GM23338 (cell line): Measurements from ENCODE around the gene EIF5A. TPM values are rescaled to one million over a fixed set of nuclear protein-coding genes. Genes with fewer than 3 reads are reported as not detected.

Source experiments
- ATAC-seq: fragments of 200-7000 bp; cut with Tn5 transposase; 3 replicates; pipeline ENCODE4 v1.9.1; 2020
- DNase-seq: peaks from one replicate; pipeline ENCODE4 v3.0.0-alpha.2; 2015; ENCODE audit warnings: low spot score
- H2AFZ ChIP-seq: fragments of 200-600 bp; sonication (generic); 2 replicates; pipeline ENCODE4 v1.8.0; 2016; ENCODE audit warnings: antibody characterized with exemption, mild to moderate bottlenecking, moderate library complexity
- H3F3A ChIP-seq: fragments of 200-600 bp; sonication (generic); replicated peaks from 2 replicates; pipeline ENCODE4 v1.8.0; 2017; ENCODE audit warnings: antibody characterized with exemption, mixed run types, low read depth
- H3K27ac ChIP-seq: fragments of 200-600 bp; sonication (generic); 2 replicates; pipeline ENCODE4 v1.6.1; 2016; ENCODE audit warnings: low read depth
- H3K27me3 ChIP-seq: fragments of 200-600 bp; sonication (generic); 2 replicates; pipeline ENCODE4 v1.8.0; 2016; ENCODE audit warnings: mild to moderate bottlenecking, mixed run types, moderate library complexity; ENCODE audit not compliant: insufficient read depth
- H3K36me3 ChIP-seq: fragments of 200-600 bp; sonication (generic); 2 replicates; pipeline ENCODE4 v1.8.0; 2016; ENCODE audit warnings: mild to moderate bottlenecking; ENCODE audit not compliant: insufficient read depth
- H3K4me1 ChIP-seq: fragments of 200-600 bp; sonication (generic); 2 replicates; pipeline ENCODE4 v1.8.0; 2016; ENCODE audit warnings: mild to moderate bottlenecking, moderate library complexity; ENCODE audit not compliant: insufficient read depth
- H3K4me2 ChIP-seq: fragments of 200-600 bp; sonication (generic); 2 replicates; pipeline ENCODE4 v1.7.1; 2017; ENCODE audit warnings: mixed run types
- H3K4me3 ChIP-seq: fragments of 200-600 bp; sonication (generic); 2 replicates; pipeline ENCODE4 v1.6.1; 2016; ENCODE audit warnings: mixed run types
- H3K79me2 ChIP-seq: fragments of 200-600 bp; sonication (generic); replicated peaks from 2 replicates; pipeline ENCODE4 v1.8.0; 2017; ENCODE audit warnings: mild to moderate bottlenecking; ENCODE audit not compliant: insufficient read depth
- H3K9me2 ChIP-seq: fragments of 200-600 bp; sonication (generic); 2 replicates; pipeline ENCODE4 v1.8.0; 2017; ENCODE audit not compliant: insufficient read depth
- H4K20me1 ChIP-seq: fragments of 200-600 bp; sonication (generic); replicated peaks from 2 replicates; pipeline ENCODE4 v1.8.0; 2017; ENCODE audit warnings: mild to moderate bottlenecking; ENCODE audit not compliant: insufficient read depth
- H3K27ac Mint-ChIP-seq: 2 replicates; pipeline ENCODE4 v1.8.0; 2020; ENCODE audit warnings: inconsistent platforms, mild to moderate bottlenecking, moderate library complexity, mixed read lengths
- H3K27me3 Mint-ChIP-seq: 3 replicates; pipeline ENCODE4 v1.8.0; 2022; ENCODE audit warnings: low read depth, mild to moderate bottlenecking, moderate library complexity, mixed read lengths, inconsistent platforms; ENCODE audit not compliant: insufficient read depth, poor library complexity
- H3K36me3 Mint-ChIP-seq: 3 replicates; pipeline ENCODE4 v1.8.0; 2021; ENCODE audit warnings: low read depth, mild to moderate bottlenecking, inconsistent platforms, moderate library complexity, mixed read lengths
- H3K4me1 Mint-ChIP-seq: 3 replicates; pipeline ENCODE4 v1.8.0; 2020; ENCODE audit warnings: mild to moderate bottlenecking, inconsistent platforms, mixed read lengths
- H3K4me3 Mint-ChIP-seq: 3 replicates; pipeline ENCODE4 v1.8.0; 2021; ENCODE audit warnings: moderate library complexity, mild to moderate bottlenecking, inconsistent platforms, mixed read lengths
- H3K9me3 Mint-ChIP-seq: 3 replicates; pipeline ENCODE4 v1.8.0; 2020; ENCODE audit warnings: moderate library complexity, mild to moderate bottlenecking, inconsistent platforms, mixed read lengths
- CREB1 ChIP-seq: fragments of 250-450 bp; sonication (Bioruptor Pico); IDR thresholded peaks from 2 replicates; pipeline ENCODE4 v1.5.0; 2020; ENCODE audit warnings: low read depth, mild to moderate bottlenecking, moderate library complexity
- CTCF ChIP-seq, 2 experiments: fragments of 200-600 bp in 1 of 2; sonication (generic) in 1 of 2; conservative IDR thresholded peaks; 2 replicates each; pipeline versions ENCODE4 v1.5.1 to v1.6.1; 2016 to 2017; ENCODE audit warnings: antibody characterized with exemption in 2 of 2, low read depth in 2 of 2, mild to moderate bottlenecking in 2 of 2, moderate library complexity in 1 of 2
- ETS1 ChIP-seq: IDR thresholded peaks from 2 replicates; pipeline ENCODE4 v1.6.1; 2016; ENCODE audit warnings: antibody characterized with exemption
- EZH2 ChIP-seq: fragments of 200-600 bp; sonication (generic); IDR thresholded peaks from one replicate; pipeline ENCODE4 v1.8.0; 2017; ENCODE audit warnings: antibody characterized with exemption, mild to moderate bottlenecking, low read depth; ENCODE audit not compliant: unreplicated experiment
- EZH2phosphoT487 ChIP-seq: fragments of 200-600 bp; sonication (generic); IDR thresholded peaks from one replicate; pipeline ENCODE4 v1.8.1; 2018; ENCODE audit warnings: antibody characterized with exemption; ENCODE audit not compliant: unreplicated experiment
- JUNB ChIP-seq: IDR thresholded peaks from one replicate; pipeline ENCODE4 v1.6.1; 2016; ENCODE audit warnings: antibody characterized with exemption; ENCODE audit not compliant: unreplicated experiment
- NANOG ChIP-seq: IDR thresholded peaks from 2 replicates; pipeline ENCODE4 v1.6.1; 2016; ENCODE audit warnings: antibody characterized with exemption, borderline replicate concordance
- POLR2AphosphoS5 ChIP-seq: IDR thresholded peaks from 2 replicates; pipeline ENCODE4 v1.6.1; 2016; ENCODE audit warnings: antibody characterized with exemption, low read depth
- REST ChIP-seq: IDR thresholded peaks from one replicate; pipeline ENCODE4 v1.6.1; 2018; ENCODE audit warnings: antibody characterized with exemption; ENCODE audit not compliant: unreplicated experiment
- STAT1 ChIP-seq: IDR thresholded peaks from one replicate; pipeline ENCODE4 v1.6.1; 2016; ENCODE audit warnings: antibody characterized with exemption; ENCODE audit not compliant: unreplicated experiment
- ZNF114 ChIP-seq: fragments of 250-450 bp; sonication (Bioruptor Pico); IDR thresholded peaks from 2 replicates; pipeline ENCODE4 v1.5.0; 2020; ENCODE audit warnings: mild to moderate bottlenecking, moderate library complexity
- ZNF331 ChIP-seq: fragments of 250-450 bp; sonication (Bioruptor Pico); IDR thresholded peaks from 2 replicates; pipeline ENCODE4 v1.5.0; 2020; ENCODE audit warnings: low read depth, mild to moderate bottlenecking, moderate library complexity
- ZNF462 ChIP-seq: fragments of 250-450 bp; sonication (Bioruptor Pico); IDR thresholded peaks from 2 replicates; pipeline ENCODE4 v1.5.0; 2020; ENCODE audit warnings: mild to moderate bottlenecking, moderate library complexity
- polyA plus RNA-seq: library from polyadenylated mRNA; unstranded; fragments of >200 nt; fragmentation: Nextera tagmentation; extraction: Ambion mirVana; gene quantifications from 2 replicates; pipeline ENCODE4 v1.2.1, GENCODE V29; 2016
- total RNA-seq: library from RNA; depleted of rRNA; stranded (reverse); fragments of >200 nt; shearing (Covaris generic); gene quantifications from 2 replicates; pipeline ENCODE4 v1.2.3, GENCODE V29; 2014

The EIF5A gene
- total and polyA plus RNA-seq, 2 experiments from 2014 or later: 833 to 1,562 TPM

GRCh38 chr17:7290685-7291084 is 16.7 kb upstream of the EIF5A start:
- peaks cover 15% of the 10 kb centered on the region for H3K4me1 ChIP-seq
- TF ChIP-seq NANOG: no peak
- no peak for TF ChIP-seq CTCF (conservative IDR thresholded peaks at IDR 0.05; ENCODE audit: low read depth in 2 of 2)
- no peak for TF ChIP-seq ZNF331 (CRISPR knock-in tag)
- TF ChIP-seq ETS1: no peak
- TF ChIP-seq ZNF114: no peak
- TF ChIP-seq JUNB: no peak
- no peak for TF ChIP-seq EZH2
- no peak for TF ChIP-seq EZH2phosphoT487
- no peak for TF ChIP-seq STAT1
- TF ChIP-seq POLR2AphosphoS5: no peak
- TF ChIP-seq CREB1 (CRISPR knock-in tag): no peak
- no peak for TF ChIP-seq ZNF462 (CRISPR knock-in tag)
- no peak for TF ChIP-seq REST
- no peak overlapping the region for H2AFZ ChIP-seq
- H3K4me3 Mint-ChIP-seq: no peak overlapping the region; the same call in 2 of the 3 replicates
- H3K27me3 ChIP-seq: peaks cover 5% of the 10 kb centered on the region
- peaks cover 6% of the 10 kb centered on the region; the same call in 1 of the 2 replicates for H4K20me1 ChIP-seq
- H3K27ac Mint-ChIP-seq: no peak overlapping the region
- peaks cover 2% of the 10 kb centered on the region; the same call in 1 of the 2 replicates for H3K36me3 ChIP-seq
- H3K79me2 ChIP-seq: no peaks in the 10 kb centered on the region
- H3K4me3 ChIP-seq: no peak overlapping the region
- peaks cover 14% of the 10 kb centered on the region for H3F3A ChIP-seq
- peaks cover 18% of the 10 kb centered on the region for H3K36me3 Mint-ChIP-seq
- H3K27ac ChIP-seq: no peak overlapping the region
- ATAC-seq (no peak), DNase-seq (no peak)
- no peaks in the 10 kb centered on the region for H3K9me2 ChIP-seq
- H3K9me3 Mint-ChIP-seq: peaks cover 4% of the 10 kb centered on the region; the same call in 1 of the 3 replicates
- H3K27me3 Mint-ChIP-seq: peaks cover 21% of the 10 kb centered on the region
- H3K4me1 Mint-ChIP-seq: peaks cover 30% of the 10 kb centered on the region
- H3K4me2 ChIP-seq: no peak overlapping the region
